Tibial nerve (tissue), 3 donors: Measurements from ENCODE around the gene KCNK6.
A peak's percentile ranks its signal among the peaks of the same experiment; 100 is the strongest.

ENCODE experiments used
- CTCF ChIP-seq, 5 experiments: fragments of 200-600 bp in 3 of 5; fragments of 450-650 bp in 2 of 5; sonication (generic) in 3 of 5; IDR thresholded peaks; one replicate each; pipeline ENCODE4 v1.5.1; 2016 to 2019; ENCODE audit warnings: antibody characterized with exemption in 5 of 5, mild to moderate bottlenecking in 3 of 5, moderate library complexity in 2 of 5
- POLR2A ChIP-seq, 2 donors: fragments of 450-650 bp; IDR thresholded peaks; one replicate each; pipeline ENCODE4 v1.6.1; 2017; ENCODE audit warnings: antibody characterized with exemption in 2 of 2, mild to moderate bottlenecking in 2 of 2, moderate library complexity in 2 of 2

- TF ChIP-seq CTCF (IDR thresholded peaks at IDR 0.05) (no peak), POLR2A (IDR thresholded peaks at IDR 0.05) (peak; percentile 14 to 61)
Measured at GRCh38 chr19:38335949-38336637, 16.4 kb downstream of the KCNK6 start.
